ENCODE results near the gene MAPK7.
A peak's percentile ranks its signal among the peaks of the same experiment; 100 is the strongest.

Gene MAPK7

DNA sequence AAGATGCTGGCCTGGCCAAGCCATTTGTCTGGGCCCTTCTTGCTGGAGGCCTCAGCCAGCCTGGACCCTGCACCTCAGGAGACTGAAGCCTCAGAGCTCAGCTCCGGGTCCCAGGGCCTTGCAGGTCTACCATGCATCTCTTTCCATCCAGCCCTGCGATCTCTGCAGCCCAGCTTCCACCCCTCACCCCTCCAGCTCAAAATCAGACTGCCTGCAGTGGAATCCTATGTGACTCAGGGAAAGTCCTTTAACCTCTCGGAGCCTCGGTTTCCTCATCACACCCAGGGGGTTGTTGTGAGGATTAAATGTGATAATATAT is 12.8 kb upstream of the MAPK7 start:
- Mint-ChIP-seq H3K4me1 (ENCODE audit: low read depth) (peaks cover 21% of the 10 kb centered on the region), H3K4me3 (no peak overlapping the region), H3K27me3 (peaks cover 10% of the 10 kb centered on the region), H3K27ac (no peak overlapping the region), H3K9me3 (no peaks in the 10 kb centered on the region), H3K36me3 (ENCODE audit: low read depth) (no peaks in the 10 kb centered on the region)

GRCh38 chr17:19365833-19366636 is 12.3 kb upstream of the MAPK7 start:
- Mint-ChIP-seq H3K27me3 (peaks cover 8% of the 10 kb centered on the region), H3K36me3 (ENCODE audit: low read depth) (no peaks in the 10 kb centered on the region), H3K9me3 (no peaks in the 10 kb centered on the region), H3K4me3 (no peak overlapping the region), H3K4me1 (ENCODE audit: low read depth) (peaks cover 26% of the 10 kb centered on the region), H3K27ac (no peak overlapping the region)

- H3K9me3 Mint-ChIP-seq = no peaks in the 10 kb centered on the region
- H3K27ac Mint-ChIP-seq = no peak overlapping the region
- H3K27me3 Mint-ChIP-seq = peaks cover 4% of the 10 kb centered on the region
- H3K4me3 Mint-ChIP-seq = no peak overlapping the region
- H3K36me3 Mint-ChIP-seq (ENCODE audit: low read depth) = no peaks in the 10 kb centered on the region
- peaks cover 32% of the 10 kb centered on the region for H3K4me1 Mint-ChIP-seq (ENCODE audit: low read depth)
Observed at GRCh38 chr17:19366637-19366972, 11.7 kb upstream of the MAPK7 start.

GRCh38 chr17:19368229-19368628 is 10.1 kb upstream of the MAPK7 start:
- no peaks in the 10 kb centered on the region for H3K36me3 Mint-ChIP-seq (ENCODE audit: low read depth)
- peaks cover 4% of the 10 kb centered on the region for H3K27me3 Mint-ChIP-seq
- no peak overlapping the region for H3K4me3 Mint-ChIP-seq
- no peak overlapping the region for H3K27ac Mint-ChIP-seq
- H3K4me1 Mint-ChIP-seq (ENCODE audit: low read depth) = peaks cover 37% of the 10 kb centered on the region
- H3K9me3 Mint-ChIP-seq = no peaks in the 10 kb centered on the region

DNA sequence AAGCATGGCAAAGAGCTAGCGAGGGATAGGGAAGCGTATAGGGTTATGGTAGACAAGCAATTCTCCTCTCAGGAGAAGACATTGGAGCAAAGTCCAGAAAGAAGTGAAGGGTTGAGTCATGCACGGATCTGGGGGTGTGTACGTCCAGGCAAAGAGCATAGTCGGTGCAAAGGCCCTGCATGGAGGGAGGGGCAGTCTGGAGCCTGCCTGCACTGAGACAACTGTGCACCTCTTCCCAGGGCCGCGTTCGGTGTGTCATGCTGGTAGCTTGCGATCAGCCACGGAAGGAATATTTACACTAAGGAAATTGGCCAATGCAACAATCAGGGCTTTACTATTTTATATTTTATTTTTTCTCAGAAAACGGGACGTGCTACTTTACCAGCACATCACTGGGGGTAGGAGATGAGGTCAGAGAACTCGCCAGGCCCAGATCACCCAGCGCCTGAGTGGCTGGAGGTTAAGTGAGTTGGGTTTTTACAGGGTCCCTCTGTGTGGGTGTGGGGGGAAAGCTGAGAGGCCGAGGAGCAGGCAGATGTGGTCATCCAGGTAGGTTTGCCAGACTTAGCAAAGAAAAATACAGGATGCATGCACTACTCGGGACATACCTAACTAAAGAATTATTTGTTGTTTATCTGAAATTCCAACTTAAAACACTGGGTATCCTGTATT is 9.1 kb upstream of the MAPK7 start:
- no peaks in the 10 kb centered on the region for H3K36me3 Mint-ChIP-seq (ENCODE audit: low read depth)
- H3K4me1 Mint-ChIP-seq (ENCODE audit: low read depth) = peaks cover 37% of the 10 kb centered on the region

GRCh38 chr17:19369846-19370492 is 8.3 kb upstream of the MAPK7 start:
- Mint-ChIP-seq H3K27me3 (no peaks in the 10 kb centered on the region), H3K9me3 (no peaks in the 10 kb centered on the region), H3K4me1 (ENCODE audit: low read depth) (peaks cover 37% of the 10 kb centered on the region), H3K36me3 (ENCODE audit: low read depth) (no peaks in the 10 kb centered on the region), H3K4me3 (peak overlapping the region; percentile 40), H3K27ac (peak overlapping the region; percentile 46)

More for the DNA sequence above, 9.1 kb upstream of the MAPK7 start:
- Mint-ChIP-seq H3K27ac (peak overlapping the region; percentile 0), H3K4me3 (no peak overlapping the region), H3K9me3 (no peaks in the 10 kb centered on the region), H3K27me3 (no peaks in the 10 kb centered on the region)

- Mint-ChIP-seq H3K4me3 (no peak overlapping the region), H3K27me3 (no peaks in the 10 kb centered on the region), H3K4me1 (ENCODE audit: low read depth) (peaks cover 37% of the 10 kb centered on the region), H3K27ac (no peak overlapping the region), H3K36me3 (ENCODE audit: low read depth) (no peaks in the 10 kb centered on the region), H3K9me3 (no peaks in the 10 kb centered on the region)
Observed at GRCh38 chr17:19370493-19370960, 7.8 kb upstream of the MAPK7 start.

GRCh38 chr17:19371259-19372010 is 6.9 kb upstream of the MAPK7 start:
- no peaks in the 10 kb centered on the region for H3K27me3 Mint-ChIP-seq
- no peaks in the 10 kb centered on the region for H3K36me3 Mint-ChIP-seq (ENCODE audit: low read depth)
- H3K27ac Mint-ChIP-seq = peak overlapping the region; percentile 29
- peaks cover 43% of the 10 kb centered on the region for H3K4me1 Mint-ChIP-seq (ENCODE audit: low read depth)
- no peak overlapping the region for H3K4me3 Mint-ChIP-seq
- H3K9me3 Mint-ChIP-seq = no peaks in the 10 kb centered on the region

DNA sequence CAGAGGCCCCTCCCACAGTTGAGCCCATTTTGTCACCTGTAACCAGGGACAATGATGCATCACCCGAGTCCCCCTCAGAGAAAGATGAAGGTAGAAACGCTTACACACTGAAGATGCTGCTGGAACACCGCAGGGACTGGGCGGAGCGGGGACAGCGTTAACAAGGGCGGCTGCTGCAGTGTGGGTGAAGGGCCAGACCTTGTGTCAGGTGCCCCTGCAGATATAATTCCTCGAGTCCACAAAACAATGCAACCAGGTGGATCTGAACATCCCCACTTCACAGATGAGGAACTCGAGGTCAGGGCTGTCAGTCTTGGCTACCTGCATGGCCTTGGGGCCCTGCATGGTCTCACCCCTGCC is 6.3 kb upstream of the MAPK7 start:
- Mint-ChIP-seq H3K27ac (no peak overlapping the region), H3K9me3 (no peaks in the 10 kb centered on the region), H3K36me3 (ENCODE audit: low read depth) (no peaks in the 10 kb centered on the region), H3K27me3 (no peaks in the 10 kb centered on the region), H3K4me1 (ENCODE audit: low read depth) (peaks cover 47% of the 10 kb centered on the region), H3K4me3 (no peak overlapping the region)

GRCh38 chr17:19372439-19372838 is 5.9 kb upstream of the MAPK7 start:
- H3K9me3 Mint-ChIP-seq = no peaks in the 10 kb centered on the region
- H3K4me3 Mint-ChIP-seq = no peak overlapping the region
- H3K27me3 Mint-ChIP-seq = no peaks in the 10 kb centered on the region
- H3K36me3 Mint-ChIP-seq (ENCODE audit: low read depth) = no peaks in the 10 kb centered on the region
- H3K4me1 Mint-ChIP-seq (ENCODE audit: low read depth) = peaks cover 52% of the 10 kb centered on the region
- H3K27ac Mint-ChIP-seq = no peak overlapping the region

GRCh38 chr17:19372866-19373504 is 5.3 kb upstream of the MAPK7 start:
- no peaks in the 10 kb centered on the region for H3K27me3 Mint-ChIP-seq
- H3K4me1 Mint-ChIP-seq (ENCODE audit: low read depth) = peaks cover 53% of the 10 kb centered on the region
- H3K36me3 Mint-ChIP-seq (ENCODE audit: low read depth) = no peaks in the 10 kb centered on the region
- H3K27ac Mint-ChIP-seq = no peak overlapping the region
- H3K9me3 Mint-ChIP-seq = no peaks in the 10 kb centered on the region
- H3K4me3 Mint-ChIP-seq = no peak overlapping the region

GRCh38 chr17:19374136-19374535 is 4.2 kb upstream of the MAPK7 start:
- Mint-ChIP-seq H3K4me1 (ENCODE audit: low read depth) (peaks cover 52% of the 10 kb centered on the region), H3K36me3 (ENCODE audit: low read depth) (no peaks in the 10 kb centered on the region), H3K4me3 (no peak overlapping the region), H3K27ac (no peak overlapping the region), H3K27me3 (no peaks in the 10 kb centered on the region), H3K9me3 (no peaks in the 10 kb centered on the region)

GRCh38 chr17:19375732-19376131 is 2.6 kb upstream of the MAPK7 start:
- Mint-ChIP-seq H3K27ac (no peak overlapping the region), H3K4me3 (peak overlapping the region; percentile 9), H3K27me3 (no peaks in the 10 kb centered on the region)

DNA sequence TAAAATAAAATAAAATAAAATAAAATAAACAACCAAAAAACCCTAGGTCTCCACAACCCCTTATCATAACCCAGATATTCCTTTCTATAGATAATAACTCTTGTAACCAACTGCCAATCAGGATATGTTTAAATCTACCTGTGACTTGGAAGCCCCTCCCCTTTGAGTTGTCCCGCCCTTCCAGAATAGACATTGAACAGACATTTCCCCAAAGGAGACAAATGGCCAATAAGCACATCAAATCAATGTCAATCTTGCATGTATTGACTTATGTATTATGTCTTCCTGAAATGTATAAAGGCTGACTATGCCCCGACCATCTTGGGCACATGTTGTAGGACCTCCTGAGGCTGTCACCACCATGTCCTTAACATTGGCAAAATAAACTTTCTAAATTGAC is 1.5 kb upstream of the MAPK7 start:
- Mint-ChIP-seq H3K27ac (peak overlapping the region; percentile 98), H3K27me3 (no peaks in the 10 kb centered on the region), H3K36me3 (ENCODE audit: low read depth) (peaks cover 17% of the 10 kb centered on the region), H3K9me3 (no peaks in the 10 kb centered on the region), H3K4me1 (ENCODE audit: low read depth) (peaks cover 27% of the 10 kb centered on the region), H3K4me3 (peak overlapping the region; percentile 100)

More at GRCh38 chr17:19375732-19376131, 2.6 kb upstream of the MAPK7 start:
- peaks cover 8% of the 10 kb centered on the region for H3K36me3 Mint-ChIP-seq (ENCODE audit: low read depth)
- H3K9me3 Mint-ChIP-seq = no peaks in the 10 kb centered on the region
- H3K4me1 Mint-ChIP-seq (ENCODE audit: low read depth) = peaks cover 38% of the 10 kb centered on the region

Measured in stimulated activated naive CD8-positive, alpha-beta T cell treated with anti-CD3 and anti-CD28 coated beads, Interleukin-15, Interleukin-2, amounts not matched to agents 100 ng/mL and 50 ng/mL, for 24 hours (primary cell).